Measurements from ENCODE around the gene BORCS5.

DNA sequence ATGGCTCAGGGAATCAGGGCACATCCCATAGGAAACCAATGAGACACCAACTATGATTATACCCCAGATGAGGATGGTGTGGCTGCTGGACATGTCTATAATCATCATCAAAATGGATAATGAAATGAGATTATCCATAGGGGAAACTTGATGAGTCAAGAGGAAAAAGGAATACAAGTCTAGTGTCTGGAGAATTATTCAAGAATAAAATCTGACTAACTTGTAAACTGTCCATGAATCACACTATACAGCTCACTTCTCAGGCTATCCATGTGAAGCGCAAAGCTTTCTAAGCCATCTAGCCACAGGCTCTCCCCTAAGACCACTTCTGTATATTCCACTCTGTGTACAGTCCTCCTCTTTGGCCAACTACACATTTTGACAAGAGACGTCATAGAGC is 153.3 kb downstream of the BORCS5 start:
- TF ChIP-seq, protein P1, sequence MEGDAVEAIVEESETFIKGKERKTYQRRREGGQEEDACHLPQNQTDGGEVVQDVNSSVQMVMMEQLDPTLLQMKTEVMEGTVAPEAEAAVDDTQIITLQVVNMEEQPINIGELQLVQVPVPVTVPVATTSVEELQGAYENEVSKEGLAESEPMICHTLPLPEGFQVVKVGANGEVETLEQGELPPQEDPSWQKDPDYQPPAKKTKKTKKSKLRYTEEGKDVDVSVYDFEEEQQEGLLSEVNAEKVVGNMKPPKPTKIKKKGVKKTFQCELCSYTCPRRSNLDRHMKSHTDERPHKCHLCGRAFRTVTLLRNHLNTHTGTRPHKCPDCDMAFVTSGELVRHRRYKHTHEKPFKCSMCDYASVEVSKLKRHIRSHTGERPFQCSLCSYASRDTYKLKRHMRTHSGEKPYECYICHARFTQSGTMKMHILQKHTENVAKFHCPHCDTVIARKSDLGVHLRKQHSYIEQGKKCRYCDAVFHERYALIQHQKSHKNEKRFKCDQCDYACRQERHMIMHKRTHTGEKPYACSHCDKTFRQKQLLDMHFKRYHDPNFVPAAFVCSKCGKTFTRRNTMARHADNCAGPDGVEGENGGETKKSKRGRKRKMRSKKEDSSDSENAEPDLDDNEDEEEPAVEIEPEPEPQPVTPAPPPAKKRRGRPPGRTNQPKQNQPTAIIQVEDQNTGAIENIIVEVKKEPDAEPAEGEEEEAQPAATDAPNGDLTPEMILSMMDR (IDR thresholded peaks at IDR 0.05), result no peak
- no peak for TF ChIP-seq EZH2phosphoT487 (IDR thresholded peaks at IDR 0.05)
- no peak for TF ChIP-seq EZH2 (IDR thresholded peaks at IDR 0.05)

Data from neural progenitor cell (in vitro differentiated cells).